ENCODE results near the gene LRRK1. TPM values are rescaled to one million over a fixed set of nuclear protein-coding genes. Genes with fewer than 3 reads are reported as not detected.

Gene LRRK1
- total and polyA plus RNA-seq, 2 donors (not counting 1 experiment from before 2014, with no cell fraction given), result 19.8 to 53.0 TPM

- intact Hi-C loops (cut with micrococcal nuclease), result no loop called here
- no peak for DNase-seq
- CTCF ChIA-PET, result interaction anchor here (0.6 kb wide), 1 partner anchor 155 kb away, joined by 6 read pairs; no protein-coding TSS in a partner anchor
- Histone ChIP-seq H3K79me2 (ENCODE audit: control insufficient read depth, insufficient read depth, low read length) (no peaks in the 10 kb centered on the region), H3K9ac (ENCODE audit: low read length) (no peak overlapping the region), H3K9me3 (ENCODE audit: control extremely low read depth in 1 of 3, control insufficient read depth in 2 of 3, insufficient read depth in 1 of 3, low read length in 2 of 3) (no peaks in the 10 kb centered on the region), H3K4me1 (ENCODE audit: control insufficient read depth in 2 of 2, insufficient read depth in 2 of 2, low read length in 2 of 2) (peaks cover 5 to 8% of the 10 kb centered on the region in 2 donors), H3K4me2 (replicated peaks; ENCODE audit: low read depth, low read length, poor library complexity, severe bottlenecking) (no peak overlapping the region), H3K27me3 (replicated peaks in 1 of 4; ENCODE audit: control extremely low read depth in 1 of 4, control insufficient read depth in 3 of 4, insufficient read depth in 4 of 4, low read length in 3 of 4) (peaks cover 0 to 6% (median 2%) of the 10 kb centered on the region in 4 experiments), H2AFZ (ENCODE audit: insufficient read depth, low read depth, low read length, poor library complexity, severe bottlenecking) (no peak overlapping the region), H3K4me3 (ENCODE audit: control extremely low read depth in 1 of 5, extremely low read depth in 1 of 5, insufficient read depth in 1 of 5, low read depth in 2 of 5, low read length in 4 of 5) (no peak overlapping the region), H3K36me3 (replicated peaks in 1 of 2; ENCODE audit: control extremely low read depth in 1 of 2, control insufficient read depth in 1 of 2, extremely low read depth in 1 of 2, insufficient read depth in 2 of 2, low read length in 1 of 2) (no peaks in the 10 kb centered on the region), H3K27ac (ENCODE audit: low read length in 2 of 2) (no peak overlapping the region), H4K20me1 (ENCODE audit: control insufficient read depth, insufficient read depth, low read length, poor library complexity, severe bottlenecking) (no peaks in the 10 kb centered on the region)
- Mint-ChIP-seq H3K4me3 (no peak overlapping the region), H3K4me1 (peaks cover 5% of the 10 kb centered on the region), H3K27me3 (no peaks in the 10 kb centered on the region), H3K9me3 (ENCODE audit: insufficient read depth) (no peaks in the 10 kb centered on the region), H3K27ac (no peak overlapping the region)
- no peak for ATAC-seq (ENCODE audit: low read depth)
- POLR2A ChIA-PET, result no interaction called here
- 95% methylated on average over 3 of the region's 4 CpGs for WGBS (ENCODE audit: insufficient coverage)
- no peak for TF ChIP-seq EZH2 (IDR thresholded peaks at IDR 0.05; ENCODE audit: borderline replicate concordance, insufficient read depth, low read depth, low read length, poor library complexity, severe bottlenecking)
- TF ChIP-seq, protein P1, sequence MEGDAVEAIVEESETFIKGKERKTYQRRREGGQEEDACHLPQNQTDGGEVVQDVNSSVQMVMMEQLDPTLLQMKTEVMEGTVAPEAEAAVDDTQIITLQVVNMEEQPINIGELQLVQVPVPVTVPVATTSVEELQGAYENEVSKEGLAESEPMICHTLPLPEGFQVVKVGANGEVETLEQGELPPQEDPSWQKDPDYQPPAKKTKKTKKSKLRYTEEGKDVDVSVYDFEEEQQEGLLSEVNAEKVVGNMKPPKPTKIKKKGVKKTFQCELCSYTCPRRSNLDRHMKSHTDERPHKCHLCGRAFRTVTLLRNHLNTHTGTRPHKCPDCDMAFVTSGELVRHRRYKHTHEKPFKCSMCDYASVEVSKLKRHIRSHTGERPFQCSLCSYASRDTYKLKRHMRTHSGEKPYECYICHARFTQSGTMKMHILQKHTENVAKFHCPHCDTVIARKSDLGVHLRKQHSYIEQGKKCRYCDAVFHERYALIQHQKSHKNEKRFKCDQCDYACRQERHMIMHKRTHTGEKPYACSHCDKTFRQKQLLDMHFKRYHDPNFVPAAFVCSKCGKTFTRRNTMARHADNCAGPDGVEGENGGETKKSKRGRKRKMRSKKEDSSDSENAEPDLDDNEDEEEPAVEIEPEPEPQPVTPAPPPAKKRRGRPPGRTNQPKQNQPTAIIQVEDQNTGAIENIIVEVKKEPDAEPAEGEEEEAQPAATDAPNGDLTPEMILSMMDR (IDR thresholded peaks at IDR 0.05), result no peak
These were observed 195.5 kb downstream of the LRRK1 start for GRCh38 chr15:101114610-101115009.

GRCh38 chr15:101115393-101115785 is 196.2 kb downstream of the LRRK1 start:
- no peaks in the 10 kb centered on the region for H3K36me3 ChIP-seq (replicated peaks in 1 of 2; ENCODE audit: control extremely low read depth in 1 of 2, control insufficient read depth in 1 of 2, extremely low read depth in 1 of 2, insufficient read depth in 2 of 2, low read length in 1 of 2)
- no peak overlapping the region for H3K4me2 ChIP-seq (replicated peaks; ENCODE audit: low read depth, low read length, poor library complexity, severe bottlenecking)
- H3K4me1 Mint-ChIP-seq, result peaks cover 7% of the 10 kb centered on the region
- 89% methylated on average over 6 of the region's 9 CpGs for WGBS (ENCODE audit: insufficient coverage)
- ChIA-PET POLR2A (no interaction called here), CTCF (no interaction called here)
- H2AFZ ChIP-seq (ENCODE audit: insufficient read depth, low read depth, low read length, poor library complexity, severe bottlenecking), result no peak overlapping the region
- H3K4me3 Mint-ChIP-seq, result no peak overlapping the region
- no peaks in the 10 kb centered on the region for H3K27me3 Mint-ChIP-seq
- peaks cover under 1% of the 10 kb centered on the region for H3K79me2 ChIP-seq (ENCODE audit: control insufficient read depth, insufficient read depth, low read length)
- H3K4me1 ChIP-seq (ENCODE audit: control insufficient read depth in 2 of 2, insufficient read depth in 2 of 2, low read length in 2 of 2), result peaks cover 5 to 8% of the 10 kb centered on the region in 2 donors
- no peak overlapping the region for H3K27ac ChIP-seq (ENCODE audit: low read length in 2 of 2)
- no peaks in the 10 kb centered on the region for H3K9me3 Mint-ChIP-seq (ENCODE audit: insufficient read depth)
- H3K4me3 ChIP-seq (ENCODE audit: control extremely low read depth in 1 of 5, extremely low read depth in 1 of 5, insufficient read depth in 1 of 5, low read depth in 2 of 5, low read length in 4 of 5), result no peak overlapping the region
- ATAC-seq (ENCODE audit: low read depth), result no peak
- no peak overlapping the region for H3K9ac ChIP-seq (ENCODE audit: low read length)
- peaks cover 0 to 6% (median 2%) of the 10 kb centered on the region in 4 experiments for H3K27me3 ChIP-seq (replicated peaks in 1 of 4; ENCODE audit: control extremely low read depth in 1 of 4, control insufficient read depth in 3 of 4, insufficient read depth in 4 of 4, low read length in 3 of 4)
- TF ChIP-seq EZH2 (IDR thresholded peaks at IDR 0.05; ENCODE audit: borderline replicate concordance, insufficient read depth, low read depth, low read length, poor library complexity, severe bottlenecking), result no peak
- TF ChIP-seq, protein P1 (IDR thresholded peaks at IDR 0.05), result no peak
- no peaks in the 10 kb centered on the region for H3K9me3 ChIP-seq (ENCODE audit: control extremely low read depth in 1 of 3, control insufficient read depth in 2 of 3, insufficient read depth in 1 of 3, low read length in 2 of 3)
- no peak for DNase-seq
- intact Hi-C loops (cut with micrococcal nuclease), result no loop called here
- H4K20me1 ChIP-seq (ENCODE audit: control insufficient read depth, insufficient read depth, low read length, poor library complexity, severe bottlenecking), result no peaks in the 10 kb centered on the region
- no peak overlapping the region for H3K27ac Mint-ChIP-seq
